Adrenal gland (tissue), 12 donors: Measurements from ENCODE around the gene ARHGAP31. TPM values are rescaled to one million over a fixed set of nuclear protein-coding genes. Genes with fewer than 3 reads are reported as not detected.

Experiments
- DNase-seq, 7 donors: peaks; one replicate each; pipeline ENCODE4 v3.0.0-alpha.2; 2019 to 2020
- H3K27ac ChIP-seq, 5 donors: fragments of 200-600 bp; sonication (generic) in 4 of 5; 1 replicate in 3 of 5; 2 replicates in 2 of 5; pipeline versions ENCODE4 v1.5.1 to v1.8.0; 2016 to 2020; ENCODE audit warnings: mild to moderate bottlenecking in 1 of 5
- H3K27me3 ChIP-seq: fragments of 200-600 bp; 2 replicates; pipeline ENCODE4 v1.8.0; 2021
- H3K36me3 ChIP-seq, 2 donors: fragments of 200-600 bp; replicated peaks in 1 of 2; 1 replicate in 1 of 2; 2 replicates in 1 of 2; pipeline versions ENCODE4 v1.5.1 to v1.8.0; 2018 to 2022
- H3K4me1 ChIP-seq, 2 donors: fragments of 200-600 bp; replicated peaks in 1 of 2; 1 replicate in 1 of 2; 2 replicates in 1 of 2; pipeline versions ENCODE4 v1.5.1 to v1.8.0; 2018 to 2021
- H3K4me3 ChIP-seq, 4 donors: fragments of 200-600 bp; sonication (generic) in 3 of 4; one replicate each; pipeline ENCODE4 v1.5.1; 2016 to 2018
- H3K9me3 ChIP-seq, 3 donors: fragments of 200-600 bp; sonication (generic) in 1 of 3; replicated peaks in 1 of 3; 1 replicate in 2 of 3; 2 replicates in 1 of 3; pipeline versions ENCODE4 v1.5.1 to v1.8.0; 2016 to 2021
- CTCF ChIP-seq, 6 experiments: fragments of 450-650 bp in 4 of 6; fragments of 200-600 bp in 2 of 6; sonication (generic) in 1 of 6; IDR thresholded peaks; 1 replicate in 5 of 6; 2 replicates in 1 of 6; pipeline versions ENCODE4 v1.5.1 to v1.8.0; 2016 to 2021; ENCODE audit warnings: antibody characterized with exemption in 6 of 6, mild to moderate bottlenecking in 2 of 6, moderate library complexity in 1 of 6
- POLR2A ChIP-seq, 2 donors: fragments of 450-650 bp; IDR thresholded peaks; one replicate each; pipeline ENCODE4 v1.6.1; 2017; ENCODE audit warnings: antibody characterized with exemption in 2 of 2, mild to moderate bottlenecking in 2 of 2, moderate library complexity in 1 of 2
- WGBS, 4 donors: extraction: QIAGEN DNeasy Blood & Tissue Kit in 2 of 4; methylation state at CpG; one replicate each; pipeline versions ENCODE4 v1.1.5 to v1.1.7; 2013 to 2017; 5-methylcytosine and 5-hydroxymethylcytosine counted together
- intact Hi-C, 2 donors: fragments of 100-400 bp; cut with DNase I; formaldehyde crosslinking; loops; one replicate each; pipeline versions ENCODE4 v1.14.1 to v1.15.0; 2022 to 2023
- polyA plus RNA-seq, 3 donors: library from polyadenylated mRNA; stranded (reverse); fragments of 200-250 nt in 2 of 3; fragments of 350-450 nt in 1 of 3; fragmentation: Illumina TruSeq in 1 of 3; extraction: RNeasy Lipid Tissue Mini Kit (QIAGEN cat#74804) in 1 of 3; gene quantifications; one replicate each; pipeline ENCODE4 v1.2.3, GENCODE V29; 2013 to 2014
- total RNA-seq, 9 donors: library from RNA; depleted of rRNA in 4 of 9; stranded (reverse); fragments of >200 nt in 4 of 9; fragments of 120-200 nt in 1 of 9; fragmentation: NEBNext Ultra II Directional in 1 of 9; extraction: Animal tissue kit (Norgen Biotek cat#: 25700) in 1 of 9; gene quantifications; one replicate each; pipeline versions ENCODE4 v1.1.0 to v1.2.4, GENCODE V29; 2013 to 2023
- donor health status: healthy with polysubstance abuse.
- donor health status: Bipolar disorder and iron deficiency.
- donor health status: DM: yes; HTN: yes; CAD: no.
- donor health status: DM: no; HTN: no; CAD: no.
- donor health status: DM: no; HTN: no; CAD: no.
- donor health status: DM: yes; HTN: yes; CAD: no.

The ARHGAP31 gene
- total and polyA plus RNA-seq, 12 donors = 2.9 to 21.8 (median 9.4) TPM

- H3K4me3 ChIP-seq = no peak overlapping the region
- intact Hi-C loops = no loop called here
- peaks cover 0 to 3% of the 10 kb centered on the region in 2 donors for H3K36me3 ChIP-seq
- H3K27me3 ChIP-seq = no peaks in the 10 kb centered on the region
- no peak overlapping the region for H3K27ac ChIP-seq
- TF ChIP-seq POLR2A (IDR thresholded peaks at IDR 0.05) = no peak
- no peak for TF ChIP-seq CTCF (IDR thresholded peaks at IDR 0.05)
- WGBS, 4 donors = 88 to 90% (median 89%) methylated on average over 7 of the region's 7 CpGs
- H3K4me1 ChIP-seq = no peaks in the 10 kb centered on the region
- H3K9me3 ChIP-seq = no peaks in the 10 kb centered on the region
- DNase-seq = no peak
These were observed 69.0 kb downstream of the ARHGAP31 start for GRCh38 chr3:119362940-119363725.

- no peaks in the 10 kb centered on the region for H3K9me3 ChIP-seq
- no peak overlapping the region for H3K4me3 ChIP-seq
- WGBS, 4 donors = 94 to 97% (median 95%) methylated on average over 1 of the region's 1 CpG
- H3K4me1 ChIP-seq = no peaks in the 10 kb centered on the region
- peaks cover 0 to 5% of the 10 kb centered on the region in 2 donors for H3K36me3 ChIP-seq
- no peak overlapping the region for H3K27ac ChIP-seq
- intact Hi-C loops = no loop called here
- no peak for DNase-seq
- H3K27me3 ChIP-seq = no peaks in the 10 kb centered on the region
- TF ChIP-seq CTCF (IDR thresholded peaks at IDR 0.05) (no peak), POLR2A (IDR thresholded peaks at IDR 0.05) (no peak)
These were observed 70.2 kb downstream of the ARHGAP31 start for GRCh38 chr3:119364401-119364800.

GRCh38 chr3:119365418-119365817, 71.2 kb downstream of the ARHGAP31 start:
- Histone ChIP-seq H3K9me3 (no peaks in the 10 kb centered on the region), H3K27me3 (no peaks in the 10 kb centered on the region), H3K36me3 (peaks cover 0 to 5% of the 10 kb centered on the region in 2 donors), H3K27ac (no peak overlapping the region), H3K4me1 (no peaks in the 10 kb centered on the region), H3K4me3 (no peak overlapping the region)
- 73 to 85% (median 78%) methylated on average over 3 of the region's 3 CpGs for WGBS, 4 donors
- no peak for DNase-seq
- TF ChIP-seq CTCF (IDR thresholded peaks at IDR 0.05) = no peak
- TF ChIP-seq POLR2A (IDR thresholded peaks at IDR 0.05) = no peak
- intact Hi-C loops = no loop called here

GRCh38 chr3:119367000-119367399, 72.8 kb downstream of the ARHGAP31 start:
- TF ChIP-seq POLR2A (IDR thresholded peaks at IDR 0.05) (no peak), CTCF (IDR thresholded peaks at IDR 0.05) (no peak)
- H3K9me3 ChIP-seq = no peaks in the 10 kb centered on the region
- no peaks in the 10 kb centered on the region for H3K27me3 ChIP-seq
- DNase-seq = no peak
- H3K36me3 ChIP-seq = peaks cover 0 to 5% of the 10 kb centered on the region in 2 donors
- intact Hi-C loops = no loop called here
- no peak overlapping the region for H3K4me3 ChIP-seq
- no peak overlapping the region for H3K27ac ChIP-seq
- WGBS, 4 donors = 93 to 98% (median 95%) methylated on average over 2 of the region's 2 CpGs
- H3K4me1 ChIP-seq = no peaks in the 10 kb centered on the region
